Ectodermal cell (in vitro differentiated cells): ENCODE results near the gene GDE1.

ENCODE experiments used
- H3K27ac ChIP-seq: 2 replicates; pipeline ENCODE4 v1.7.0; 2013; ENCODE audit warnings: mild to moderate bottlenecking, low read depth, low read length; ENCODE audit not compliant: insufficient read depth, poor library complexity, severe bottlenecking
- H3K27me3 ChIP-seq: 2 replicates; pipeline ENCODE4 v1.7.0; 2013; ENCODE audit warnings: mild to moderate bottlenecking, low read length; ENCODE audit not compliant: insufficient read depth, control insufficient read depth, poor library complexity, severe bottlenecking
- H3K36me3 ChIP-seq: one replicate; pipeline ENCODE4 v1.7.0; 2013; ENCODE audit warnings: low read length; ENCODE audit not compliant: control insufficient read depth, insufficient read depth
- H3K4me1 ChIP-seq: one replicate; pipeline ENCODE4 v1.7.0; 2013; ENCODE audit warnings: low read length; ENCODE audit not compliant: control insufficient read depth, insufficient read depth
- H3K4me3 ChIP-seq: 2 replicates; pipeline ENCODE4 v1.7.0; 2013; ENCODE audit warnings: low read depth, low read length, control low read depth; ENCODE audit not compliant: insufficient read depth
- H3K9me3 ChIP-seq: 2 replicates; pipeline ENCODE4 v1.7.0; 2013; ENCODE audit warnings: mild to moderate bottlenecking, low read length, moderate library complexity; ENCODE audit not compliant: control insufficient read depth
- WGBS, 2 experiments: methylation state at CpG; one replicate each; pipeline ENCODE4 v1.1.7; 2013; ENCODE audit warnings: missing lambda C conversion rate in 2 of 2; 5-methylcytosine and 5-hydroxymethylcytosine counted together

Gene GDE1

GRCh38 chr16:19468300-19468699 lies 53.6 kb downstream of the GDE1 start:
- H3K4me1 ChIP-seq: no peaks in the 10 kb centered on the region
- no peak overlapping the region for H3K27ac ChIP-seq
- H3K9me3 ChIP-seq: peaks cover 3% of the 10 kb centered on the region
- no peaks in the 10 kb centered on the region for H3K36me3 ChIP-seq
- no peaks in the 10 kb centered on the region for H3K27me3 ChIP-seq
- WGBS, 2 experiments: 87 to 94% methylated on average over 3 of the region's 3 CpGs
- H3K4me3 ChIP-seq: no peak overlapping the region

DNA sequence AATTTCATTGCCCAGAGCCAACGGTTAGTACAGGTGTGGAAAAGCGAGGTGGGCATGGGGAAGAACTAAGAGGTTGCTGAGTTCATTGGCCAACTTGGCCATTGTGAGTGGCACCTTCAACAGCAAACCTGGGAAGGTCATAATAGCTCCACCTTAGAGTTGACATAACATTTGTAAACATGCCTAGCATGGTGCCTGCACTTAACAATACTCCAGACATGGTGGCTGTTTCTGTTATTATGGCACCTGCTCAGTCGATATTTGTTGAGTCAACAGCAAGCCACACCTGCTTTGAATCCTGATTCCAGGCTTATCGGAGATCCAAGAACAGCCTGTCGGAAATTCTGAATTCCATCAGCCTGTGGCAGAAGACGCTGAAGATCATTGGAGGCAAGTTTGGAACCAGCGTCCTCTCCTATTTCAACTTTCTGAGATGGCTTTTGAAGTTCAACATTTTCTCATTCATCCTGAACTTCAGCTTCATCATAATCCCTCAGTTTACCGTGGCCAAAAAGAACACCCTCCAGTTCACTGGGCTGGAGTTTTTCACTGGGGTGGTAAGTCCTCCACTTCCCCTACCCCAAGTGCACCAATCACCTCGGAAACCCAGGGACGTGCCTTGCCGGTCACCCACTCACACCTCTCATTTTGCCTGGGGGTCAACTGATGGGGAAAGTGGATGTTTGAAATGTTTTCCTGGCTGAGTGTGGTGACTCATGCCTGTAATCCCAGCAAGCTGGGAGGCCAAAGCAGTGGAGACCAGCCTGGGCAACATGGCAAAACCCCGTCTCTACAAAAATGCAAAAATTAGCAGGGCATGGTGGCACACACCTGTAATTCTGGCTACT lies 58.2 kb downstream of the GDE1 start:
- Histone ChIP-seq H3K27me3 (no peaks in the 10 kb centered on the region), H3K9me3 (peaks cover 3% of the 10 kb centered on the region), H3K27ac (no peak overlapping the region), H3K4me1 (no peaks in the 10 kb centered on the region), H3K36me3 (no peaks in the 10 kb centered on the region), H3K4me3 (no peak overlapping the region)
- WGBS, 2 experiments: 93 to 94% methylated on average over 9 to 12 of the region's 12 CpGs

GRCh38 chr16:19460397-19460796 lies 61.5 kb downstream of the GDE1 start:
- Histone ChIP-seq H3K27ac (no peak overlapping the region), H3K4me1 (no peaks in the 10 kb centered on the region), H3K9me3 (no peaks in the 10 kb centered on the region), H3K36me3 (no peaks in the 10 kb centered on the region), H3K27me3 (no peaks in the 10 kb centered on the region), H3K4me3 (no peak overlapping the region)
- 94 to 100% methylated on average over 2 of the region's 2 CpGs for WGBS, 2 experiments

DNA sequence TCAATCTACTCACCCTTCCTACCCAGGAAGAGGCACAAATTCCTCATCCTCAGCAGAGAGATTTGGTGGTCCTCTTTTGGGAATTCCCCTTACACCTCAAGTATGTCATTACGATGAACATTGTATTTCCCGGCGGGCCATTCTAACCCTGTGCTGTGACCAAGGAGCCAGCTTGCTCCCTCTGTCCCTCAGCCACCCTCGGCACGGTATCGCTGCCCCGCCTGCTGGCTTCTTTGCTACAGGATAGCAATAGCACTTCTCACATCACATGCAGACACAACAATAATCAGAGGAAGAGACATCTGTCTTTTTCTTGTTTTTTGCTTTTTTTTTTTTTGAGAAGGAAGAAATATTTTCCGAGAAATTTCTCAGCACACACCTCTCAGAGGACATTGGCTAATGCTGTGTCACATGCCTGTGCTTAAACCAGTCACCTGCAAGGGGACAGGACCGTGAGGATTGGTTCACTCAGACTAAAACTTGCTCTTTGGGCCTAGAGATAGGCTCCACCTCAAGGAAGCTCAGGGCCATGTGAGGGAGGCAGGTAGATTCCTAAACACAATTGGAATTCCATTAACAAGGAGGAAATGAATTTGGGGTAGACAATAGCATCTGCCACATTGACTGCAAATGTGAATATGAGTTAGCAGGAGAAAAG lies 63.0 kb downstream of the GDE1 start:
- Histone ChIP-seq H3K9me3 (no peaks in the 10 kb centered on the region), H3K36me3 (no peaks in the 10 kb centered on the region), H3K27ac (no peak overlapping the region), H3K27me3 (no peaks in the 10 kb centered on the region), H3K4me1 (no peaks in the 10 kb centered on the region), H3K4me3 (no peak overlapping the region)
- 89 to 91% methylated on average over 9 of the region's 9 CpGs for WGBS, 2 experiments
